ACC112 (cell line): ENCODE results near the gene SPATA31E1.
"Not testable (repeated sequence)": the region's sequence is repeated elsewhere in the genome, so short reads cannot be mapped to it uniquely, and the experiment has no call there.

Experiments
- H2AFZ ChIP-seq: fragments of 200-600 bp; sonication (generic); one replicate; pipeline ENCODE4 v1.6.0; 2017; ENCODE audit warnings: antibody characterized with exemption, low read length; ENCODE audit not compliant: unreplicated experiment
- H3K27ac ChIP-seq: fragments of 200-600 bp; sonication (generic); 2 replicates; pipeline ENCODE4 v1.5.1; 2014; ENCODE audit warnings: low read depth, mild to moderate bottlenecking, antibody characterized with exemption, low read length, moderate library complexity
- H3K27me3 ChIP-seq: fragments of 200-600 bp; sonication (generic); 2 replicates; pipeline ENCODE4 v1.6.1; 2014; ENCODE audit warnings: mild to moderate bottlenecking, antibody characterized with exemption, low read length, moderate library complexity, mixed read lengths; ENCODE audit not compliant: insufficient read depth
- H3K36me3 ChIP-seq: fragments of 200-600 bp; sonication (generic); 2 replicates; pipeline ENCODE4 v1.6.1; 2016; ENCODE audit warnings: mild to moderate bottlenecking, antibody characterized with exemption, low read length, moderate library complexity, mixed read lengths; ENCODE audit not compliant: insufficient read depth
- H3K4me1 ChIP-seq: fragments of 200-600 bp; sonication (generic); one replicate; pipeline ENCODE4 v1.6.1; 2016; ENCODE audit warnings: low read length, mixed read lengths; ENCODE audit not compliant: insufficient read depth, unreplicated experiment, control insufficient read depth
- H3K4me3 ChIP-seq: fragments of 200-600 bp; sonication (generic); 2 replicates; pipeline ENCODE4 v1.5.1; 2014; ENCODE audit warnings: mild to moderate bottlenecking, low read depth, low read length
- H3K79me2 ChIP-seq: fragments of 200-600 bp; sonication (generic); one replicate; pipeline ENCODE4 v1.6.0; 2016; ENCODE audit warnings: low read length; ENCODE audit not compliant: control insufficient read depth, unreplicated experiment, insufficient read depth

SPATA31E1 gene

DNA sequence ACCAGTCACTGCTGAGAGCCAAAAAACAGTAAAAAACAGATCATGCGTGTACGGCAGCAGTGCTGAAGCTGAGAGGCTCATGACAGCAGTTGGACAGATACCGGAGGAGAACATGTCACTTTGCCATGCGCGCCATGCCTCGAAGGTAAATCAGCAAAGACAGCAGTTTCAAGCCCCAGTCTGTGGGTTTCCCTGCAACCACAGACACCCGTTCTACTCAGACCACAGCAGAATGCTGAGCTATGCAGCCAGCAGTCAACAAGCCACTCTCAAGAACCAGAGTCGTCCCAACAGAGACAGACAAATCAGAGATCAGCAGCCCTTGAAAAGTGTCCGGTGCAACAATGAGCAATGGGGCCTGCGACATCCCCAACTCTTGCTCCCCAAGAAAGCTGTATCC is 40.3 kb downstream of the SPATA31E1 start:
- H2AFZ ChIP-seq, H3K79me2 ChIP-seq, H3K27ac ChIP-seq, H3K4me3 ChIP-seq, H3K4me1 ChIP-seq, H3K27me3 ChIP-seq, H3K36me3 ChIP-seq: not testable (repeated sequence)

DNA sequence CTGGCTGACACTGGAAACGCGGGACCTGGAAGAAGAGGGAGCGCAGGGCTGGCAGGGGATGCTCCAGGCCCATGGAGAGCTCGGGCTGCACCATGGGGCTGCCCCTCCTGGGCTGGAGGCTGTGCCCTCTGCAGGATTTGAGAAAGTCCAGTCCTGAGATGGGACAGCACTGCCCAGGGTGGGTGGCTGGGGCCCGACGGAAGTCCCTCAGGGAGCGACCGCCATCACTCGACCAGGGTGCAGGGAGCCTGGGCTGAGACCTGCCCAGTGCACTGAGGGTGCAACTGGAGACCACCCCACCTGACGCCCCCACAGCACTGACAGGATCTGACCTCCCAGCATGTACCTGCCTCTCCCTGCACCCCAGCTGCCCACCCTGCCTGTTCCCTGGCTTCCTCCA is 42.2 kb downstream of the SPATA31E1 start:
- not testable (repeated sequence) for H3K79me2 ChIP-seq, H3K27me3 ChIP-seq, H3K27ac ChIP-seq, H3K4me1 ChIP-seq, H3K4me3 ChIP-seq, H3K36me3 ChIP-seq, H2AFZ ChIP-seq

DNA sequence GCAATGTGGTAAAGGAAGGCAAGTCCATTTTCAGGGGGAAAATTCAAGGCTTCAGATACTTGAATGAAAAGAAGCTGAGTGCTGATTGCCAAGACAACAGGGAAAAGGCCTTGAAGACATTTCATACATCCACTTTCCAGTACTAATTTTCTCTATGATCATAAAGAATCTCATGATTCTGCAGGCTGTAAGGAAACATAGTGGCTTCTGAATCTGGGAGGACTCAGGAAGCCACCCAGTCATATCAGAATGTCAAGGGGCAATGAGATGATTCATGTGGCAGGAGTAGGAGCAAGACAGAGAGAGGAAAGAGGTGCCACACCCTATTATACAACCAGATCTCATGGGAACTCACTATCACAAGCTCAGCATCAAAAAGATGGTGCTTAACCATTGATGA is 46.5 kb downstream of the SPATA31E1 start:
- H3K27ac ChIP-seq, H3K36me3 ChIP-seq, H3K79me2 ChIP-seq, H3K27me3 ChIP-seq, H3K4me1 ChIP-seq, H2AFZ ChIP-seq, H3K4me3 ChIP-seq: not testable (repeated sequence)

DNA sequence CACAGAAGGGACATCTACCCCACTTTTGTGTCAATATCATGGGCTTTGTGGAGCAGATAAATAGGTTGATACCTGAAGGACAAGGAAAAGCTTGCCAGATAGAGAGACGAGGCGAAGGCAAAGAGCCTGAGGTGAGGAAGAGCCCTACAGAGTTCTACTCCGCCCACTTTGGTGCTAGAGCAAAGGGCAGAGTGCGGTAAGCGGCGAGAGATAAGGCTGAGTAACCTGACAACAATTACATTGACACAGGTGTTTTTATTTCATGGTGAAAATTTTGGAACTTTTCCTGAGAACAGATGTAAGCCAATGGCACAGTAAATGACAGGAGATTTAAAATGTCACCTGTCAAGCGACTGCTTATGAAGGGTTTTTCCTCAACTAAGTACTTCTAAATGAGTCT is 51.8 kb downstream of the SPATA31E1 start:
- H3K4me3 ChIP-seq, H3K4me1 ChIP-seq, H3K36me3 ChIP-seq, H3K79me2 ChIP-seq, H3K27ac ChIP-seq, H2AFZ ChIP-seq, H3K27me3 ChIP-seq: not testable (repeated sequence)

DNA sequence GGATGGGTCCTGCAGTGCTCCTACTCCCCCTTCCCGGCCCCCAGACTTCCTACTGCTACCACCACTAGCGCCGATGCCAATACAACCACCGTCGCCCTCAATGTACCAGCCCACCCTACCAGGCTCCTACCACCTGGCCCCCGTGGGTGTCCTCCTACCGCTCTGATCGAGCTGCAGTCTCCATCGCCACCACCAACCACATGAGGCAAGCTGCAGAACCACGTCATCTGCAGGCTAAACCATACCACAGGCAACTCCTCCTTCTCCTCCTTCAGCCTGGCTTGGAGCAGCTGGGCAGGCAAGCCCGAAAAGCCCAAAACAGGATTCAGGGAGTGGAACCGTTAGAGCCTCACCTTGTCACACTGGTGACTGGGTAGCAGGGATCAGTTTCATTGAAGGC is 54.7 kb downstream of the SPATA31E1 start:
- not testable (repeated sequence) for H3K27ac ChIP-seq, H3K4me3 ChIP-seq, H3K4me1 ChIP-seq, H3K27me3 ChIP-seq, H3K79me2 ChIP-seq, H2AFZ ChIP-seq, H3K36me3 ChIP-seq

DNA sequence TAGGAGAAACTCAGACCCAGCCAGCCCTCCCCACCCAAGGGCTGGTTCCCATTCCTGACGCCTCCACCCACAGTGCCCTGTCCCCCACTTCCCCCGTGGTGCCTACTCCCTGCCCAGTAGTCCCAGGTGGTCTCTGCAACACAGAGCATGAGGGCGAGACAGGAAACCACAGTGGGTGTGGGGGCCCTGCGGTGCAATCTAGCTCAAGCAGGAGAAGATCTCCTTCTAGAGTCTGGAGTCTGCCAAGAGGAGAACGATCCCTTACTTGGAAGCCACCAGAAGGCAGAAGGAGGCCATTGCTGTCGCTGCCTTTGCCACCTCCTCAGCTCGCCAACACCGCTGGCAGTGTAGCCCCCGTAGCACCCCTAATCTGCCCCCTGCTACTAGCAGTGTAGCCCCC is 55.2 kb downstream of the SPATA31E1 start:
- H2AFZ ChIP-seq, H3K4me3 ChIP-seq, H3K36me3 ChIP-seq, H3K27me3 ChIP-seq, H3K79me2 ChIP-seq, H3K4me1 ChIP-seq, H3K27ac ChIP-seq: not testable (repeated sequence)

DNA sequence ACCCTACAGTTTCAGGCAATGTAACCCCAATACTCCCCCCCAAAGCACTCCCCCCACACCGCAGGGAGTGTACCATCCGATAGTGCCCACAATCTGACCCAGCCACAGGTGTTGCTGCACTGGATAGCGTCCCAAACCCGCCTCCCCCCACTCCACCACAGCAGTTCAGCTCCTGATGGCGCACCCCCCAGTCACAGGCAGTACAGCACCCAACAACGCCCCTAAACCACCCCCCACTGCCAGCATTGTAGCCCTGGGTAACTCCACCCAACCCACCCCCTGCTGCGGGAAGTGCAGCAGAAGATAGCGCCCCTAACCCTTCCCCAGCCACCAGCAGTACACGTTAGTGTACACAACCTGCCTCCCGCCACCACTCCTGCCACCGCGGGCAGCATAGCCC is 55.7 kb downstream of the SPATA31E1 start:
- H3K4me3 ChIP-seq, H3K27me3 ChIP-seq, H3K4me1 ChIP-seq, H3K36me3 ChIP-seq, H3K27ac ChIP-seq, H3K79me2 ChIP-seq, H2AFZ ChIP-seq: not testable (repeated sequence)
